Measurements from ENCODE around the gene RAB9A. TPM values are rescaled to one million over a fixed set of nuclear protein-coding genes. Genes with fewer than 3 reads are reported as not detected.

Gene RAB9A
- total and polyA plus RNA-seq, 10 of the 15 experiments (the other 5 are each of a cell fraction or from before 2014, with no cell fraction given), result 42.1 to 142 (median 49.9) TPM

- TF ChIP-seq MAX (IDR thresholded peaks at IDR 0.05; ENCODE audit: low read depth, low read length), result peak; percentile 16; the same call in 1 of the 2 replicates
- peak; percentile 75 for TF ChIP-seq ZNF207 (IDR thresholded peaks at IDR 0.05; ENCODE audit: borderline replicate concordance)
- peak; percentile 60 for TF ChIP-seq NKRF (conservative IDR thresholded peaks at IDR 0.05)
- TF ChIP-seq GABPA (IDR thresholded peaks at IDR 0.05; ENCODE audit: low read depth), result peak; percentile 78
- TF ChIP-seq SIN3A (IDR thresholded peaks at IDR 0.05; ENCODE audit: low read depth, low read length), result 0 out of 2 replicates have a peak, but pooled peaks have one; percentile 12
- 0 out of 2 replicates have a peak, but pooled peaks have one; percentile 33 for TF ChIP-seq ZSCAN29 (IDR thresholded peaks at IDR 0.05)
- no peak for TF ChIP-seq SMC3 (IDR thresholded peaks at IDR 0.05; ENCODE audit: borderline replicate concordance, low read length)
- TF ChIP-seq SMARCA5 (IDR thresholded peaks at IDR 0.05), result peak; percentile 74
- TF ChIP-seq, protein P1, sequence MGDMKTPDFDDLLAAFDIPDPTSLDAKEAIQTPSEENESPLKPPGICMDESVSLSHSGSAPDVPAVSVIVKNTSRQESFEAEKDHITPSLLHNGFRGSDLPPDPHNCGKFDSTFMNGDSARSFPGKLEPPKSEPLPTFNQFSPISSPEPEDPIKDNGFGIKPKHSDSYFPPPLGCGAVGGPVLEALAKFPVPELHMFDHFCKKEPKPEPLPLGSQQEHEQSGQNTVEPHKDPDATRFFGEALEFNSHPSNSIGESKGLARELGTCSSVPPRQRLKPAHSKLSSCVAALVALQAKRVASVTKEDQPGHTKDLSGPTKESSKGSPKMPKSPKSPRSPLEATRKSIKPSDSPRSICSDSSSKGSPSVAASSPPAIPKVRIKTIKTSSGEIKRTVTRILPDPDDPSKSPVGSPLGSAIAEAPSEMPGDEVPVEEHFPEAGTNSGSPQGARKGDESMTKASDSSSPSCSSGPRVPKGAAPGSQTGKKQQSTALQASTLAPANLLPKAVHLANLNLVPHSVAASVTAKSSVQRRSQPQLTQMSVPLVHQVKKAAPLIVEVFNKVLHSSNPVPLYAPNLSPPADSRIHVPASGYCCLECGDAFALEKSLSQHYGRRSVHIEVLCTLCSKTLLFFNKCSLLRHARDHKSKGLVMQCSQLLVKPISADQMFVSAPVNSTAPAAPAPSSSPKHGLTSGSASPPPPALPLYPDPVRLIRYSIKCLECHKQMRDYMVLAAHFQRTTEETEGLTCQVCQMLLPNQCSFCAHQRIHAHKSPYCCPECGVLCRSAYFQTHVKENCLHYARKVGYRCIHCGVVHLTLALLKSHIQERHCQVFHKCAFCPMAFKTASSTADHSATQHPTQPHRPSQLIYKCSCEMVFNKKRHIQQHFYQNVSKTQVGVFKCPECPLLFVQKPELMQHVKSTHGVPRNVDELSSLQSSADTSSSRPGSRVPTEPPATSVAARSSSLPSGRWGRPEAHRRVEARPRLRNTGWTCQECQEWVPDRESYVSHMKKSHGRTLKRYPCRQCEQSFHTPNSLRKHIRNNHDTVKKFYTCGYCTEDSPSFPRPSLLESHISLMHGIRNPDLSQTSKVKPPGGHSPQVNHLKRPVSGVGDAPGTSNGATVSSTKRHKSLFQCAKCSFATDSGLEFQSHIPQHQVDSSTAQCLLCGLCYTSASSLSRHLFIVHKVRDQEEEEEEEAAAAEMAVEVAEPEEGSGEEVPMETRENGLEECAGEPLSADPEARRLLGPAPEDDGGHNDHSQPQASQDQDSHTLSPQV (IDR thresholded peaks at IDR 0.05), result 0 out of 2 replicates have a peak, but pooled peaks have one; percentile 33
- TF ChIP-seq, protein P2, sequence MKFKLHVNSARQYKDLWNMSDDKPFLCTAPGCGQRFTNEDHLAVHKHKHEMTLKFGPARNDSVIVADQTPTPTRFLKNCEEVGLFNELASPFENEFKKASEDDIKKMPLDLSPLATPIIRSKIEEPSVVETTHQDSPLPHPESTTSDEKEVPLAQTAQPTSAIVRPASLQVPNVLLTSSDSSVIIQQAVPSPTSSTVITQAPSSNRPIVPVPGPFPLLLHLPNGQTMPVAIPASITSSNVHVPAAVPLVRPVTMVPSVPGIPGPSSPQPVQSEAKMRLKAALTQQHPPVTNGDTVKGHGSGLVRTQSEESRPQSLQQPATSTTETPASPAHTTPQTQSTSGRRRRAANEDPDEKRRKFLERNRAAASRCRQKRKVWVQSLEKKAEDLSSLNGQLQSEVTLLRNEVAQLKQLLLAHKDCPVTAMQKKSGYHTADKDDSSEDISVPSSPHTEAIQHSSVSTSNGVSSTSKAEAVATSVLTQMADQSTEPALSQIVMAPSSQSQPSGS (IDR thresholded peaks at IDR 0.05; ENCODE audit: low read length), result 0 out of 2 replicates have a peak, but pooled peaks have one; percentile 40
- peak; percentile 86; the same call in 1 of the 2 replicates for TF ChIP-seq ZNF217 (IDR thresholded peaks at IDR 0.05)
- peak; percentile 62; the same call in 1 of the 2 replicates for TF ChIP-seq TCF12 (IDR thresholded peaks at IDR 0.05; ENCODE audit: low read depth, low read length)
- no peak for TF ChIP-seq ASH2L (IDR thresholded peaks at IDR 0.05; ENCODE audit: borderline replicate concordance, low read depth)
- peak; percentile 40; the same call in 1 of the 2 replicates for TF ChIP-seq MTA2 (IDR thresholded peaks at IDR 0.05; ENCODE audit: low read depth)
- TF ChIP-seq SMAD1 (IDR thresholded peaks at IDR 0.05; ENCODE audit: low read depth, partially characterized antibody), result peak; percentile 15
- TF ChIP-seq SP1 (IDR thresholded peaks at IDR 0.05; ENCODE audit: low read depth, low read length), result peak; percentile 4
- TF ChIP-seq RELB (IDR thresholded peaks at IDR 0.05; ENCODE audit: low read depth), result peak; percentile 75
- no peak for TF ChIP-seq TCF3 (IDR thresholded peaks at IDR 0.05; ENCODE audit: borderline replicate concordance, insufficient read depth, low read depth, low read length)
- TF ChIP-seq HDGF (IDR thresholded peaks at IDR 0.05), result peak; percentile 76; the same call in 1 of the 2 replicates
- TF ChIP-seq ZBED1 (IDR thresholded peaks at IDR 0.05; ENCODE audit: borderline replicate concordance), result peak; percentile 67; the same call in 1 of the 2 replicates
Observed at GRCh38 chrX:13734278-13735172, 45.6 kb downstream of the RAB9A start, which contains the start of the genes OFD1 and TRAPPC2 (continued).
